AG09309 (cell line): ENCODE measurements around the gene AUTS2.

ENCODE experiments used
- DNase-seq: peaks from one replicate; pipeline ENCODE4 v3.0.0-alpha.2; 2010; ENCODE audit warnings: low read depth
- H3K4me3 ChIP-seq: 2 replicates; pipeline ENCODE4 v1.5.1; 2011; ENCODE audit warnings: mild to moderate bottlenecking, low read depth, low read length, moderate library complexity; ENCODE audit not compliant: control insufficient read depth
- CTCF ChIP-seq: IDR thresholded peaks from 2 replicates; pipeline ENCODE4 v1.5.1; 2011; ENCODE audit warnings: mild to moderate bottlenecking, low read depth, low read length, inconsistent platforms; ENCODE audit not compliant: insufficient read depth, control insufficient read depth; ENCODE audit errors: missing control alignments

The AUTS2 gene

GRCh38 chr7:70565721-70566370 lies 967.6 kb downstream of the AUTS2 start:
- no peak overlapping the region for H3K4me3 ChIP-seq
- no peak for TF ChIP-seq CTCF
- DNase-seq: no peak

GRCh38 chr7:70566671-70567070 lies 968.4 kb downstream of the AUTS2 start:
- no peak for TF ChIP-seq CTCF
- no peak for DNase-seq
- H3K4me3 ChIP-seq: no peak overlapping the region

GRCh38 chr7:70568674-70569334 lies 970.5 kb downstream of the AUTS2 start:
- no peak for TF ChIP-seq CTCF
- no peak for DNase-seq
- H3K4me3 ChIP-seq: no peak overlapping the region

- DNase-seq: no peak
- no peak overlapping the region for H3K4me3 ChIP-seq
- TF ChIP-seq CTCF: no peak
These were observed 971.1 kb downstream of the AUTS2 start for GRCh38 chr7:70569335-70569819.

- DNase-seq: no peak
- TF ChIP-seq CTCF: no peak
- H3K4me3 ChIP-seq: no peak overlapping the region
These were observed 971.8 kb downstream of the AUTS2 start for GRCh38 chr7:70570029-70570428.

- no peak for DNase-seq
- no peak overlapping the region for H3K4me3 ChIP-seq
- no peak for TF ChIP-seq CTCF
These were observed 972.7 kb downstream of the AUTS2 start for GRCh38 chr7:70570961-70571360.
